CD4-positive, CD25-positive, alpha-beta regulatory T cell (primary cell): ENCODE data around the gene SMAD1. TPM values are rescaled to one million over a fixed set of nuclear protein-coding genes. Genes with fewer than 3 reads are reported as not detected.

Source experiments
- ATAC-seq, 2 donors: fragments of 150-1000 bp; cut with Tn5 transposase; one replicate each; pipeline ENCODE4 v1.10.0; 2021; ENCODE audit warnings: low read depth in 2 of 2, moderate number of reproducible peaks in 2 of 2, moderate library complexity in 1 of 2
- DNase-seq, 3 donors: peaks; one replicate each; pipeline versions ENCODE4 v3.0.0 to v3.0.0-alpha.2; 2012 to 2022; ENCODE audit warnings: mixed read lengths in 1 of 3
- H3K27ac ChIP-seq: one replicate; pipeline ENCODE4 v1.7.0; 2013; ENCODE audit warnings: mild to moderate bottlenecking, low read length; ENCODE audit not compliant: insufficient read depth, poor library complexity, severe bottlenecking
- H3K27me3 ChIP-seq: one replicate; pipeline ENCODE4 v1.7.0; 2013; ENCODE audit warnings: low read length; ENCODE audit not compliant: control insufficient read depth, insufficient read depth
- H3K36me3 ChIP-seq: one replicate; pipeline ENCODE4 v1.7.0; 2013; ENCODE audit warnings: mild to moderate bottlenecking, low read length, moderate library complexity; ENCODE audit not compliant: control insufficient read depth, insufficient read depth
- H3K4me1 ChIP-seq: 2 replicates; pipeline ENCODE4 v1.7.0; 2013; ENCODE audit warnings: mild to moderate bottlenecking, low read length; ENCODE audit not compliant: insufficient read depth, control insufficient read depth, poor library complexity, severe bottlenecking
- H3K4me3 ChIP-seq: one replicate; pipeline ENCODE4 v1.7.0; 2013; ENCODE audit warnings: low read depth, mild to moderate bottlenecking, low read length, moderate library complexity
- H3K9me3 ChIP-seq, 2 experiments: 1 replicate in 1 of 2; 2 replicates in 1 of 2; pipeline ENCODE4 v1.7.0; 2013; ENCODE audit warnings: low read length in 2 of 2, mild to moderate bottlenecking in 1 of 2, moderate library complexity in 1 of 2; ENCODE audit not compliant: control insufficient read depth in 2 of 2
- H3K27ac Mint-ChIP-seq, 3 donors: one replicate each; pipeline ENCODE4 v1.8.0; 2020 to 2022; ENCODE audit warnings: mild to moderate bottlenecking in 3 of 3, mixed read lengths in 3 of 3, moderate library complexity in 2 of 3
- H3K27me3 Mint-ChIP-seq: one replicate; pipeline ENCODE4 v1.8.0; 2022; ENCODE audit warnings: mild to moderate bottlenecking, mixed read lengths
- H3K36me3 Mint-ChIP-seq: one replicate; pipeline ENCODE4 v1.8.0; 2020; ENCODE audit warnings: mixed read lengths
- H3K4me1 Mint-ChIP-seq, 4 donors: one replicate each; pipeline ENCODE4 v1.8.0; 2020 to 2022; ENCODE audit warnings: mixed read lengths in 4 of 4, mild to moderate bottlenecking in 1 of 4
- H3K4me3 Mint-ChIP-seq, 4 donors: one replicate each; pipeline ENCODE4 v1.8.0; 2020 to 2022; ENCODE audit warnings: mild to moderate bottlenecking in 4 of 4, mixed read lengths in 4 of 4, moderate library complexity in 3 of 4
- H3K9me3 Mint-ChIP-seq, 7 donors: one replicate each; pipeline ENCODE4 v1.8.0; 2020 to 2022; ENCODE audit warnings: mixed read lengths in 7 of 7, mild to moderate bottlenecking in 3 of 7, moderate library complexity in 2 of 7
- polyA plus RNA-seq, 4 donors: library from polyadenylated mRNA; unstranded; fragments of 300-500 nt; fragmentation: Illumina TruSeq; gene quantifications; one replicate each; pipeline ENCODE4 v1.2.3, GENCODE V29; 2021
- total RNA-seq: library from RNA; stranded (reverse); gene quantifications from one replicate; pipeline ENCODE4 v1.2.3, GENCODE V29; 2022

Gene SMAD1
- total and polyA plus RNA-seq, 5 donors from 2014 or later, result 1.2 to 7.2 (median 3.7) TPM

DNA sequence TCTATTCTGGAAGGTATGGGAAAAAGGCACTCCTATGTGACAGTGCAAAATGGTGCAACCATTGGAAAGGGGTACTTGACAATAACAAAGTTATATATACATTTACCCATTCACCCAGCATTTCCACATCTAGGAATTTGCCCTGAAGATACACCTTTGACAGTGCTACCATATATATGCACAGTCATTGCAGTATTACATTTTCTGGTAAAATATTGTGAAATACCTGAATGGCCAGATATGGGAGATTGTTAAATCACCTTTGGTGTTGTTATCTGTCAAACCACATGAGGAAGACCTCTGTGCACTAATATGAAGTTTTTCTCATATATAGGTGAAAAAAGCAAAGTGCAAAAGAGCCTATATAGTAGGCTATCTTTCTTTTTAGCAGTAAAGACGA lies 53.5 kb downstream of the SMAD1 start:
- H3K4me1 Mint-ChIP-seq, result no peaks in the 10 kb centered on the region

DNA sequence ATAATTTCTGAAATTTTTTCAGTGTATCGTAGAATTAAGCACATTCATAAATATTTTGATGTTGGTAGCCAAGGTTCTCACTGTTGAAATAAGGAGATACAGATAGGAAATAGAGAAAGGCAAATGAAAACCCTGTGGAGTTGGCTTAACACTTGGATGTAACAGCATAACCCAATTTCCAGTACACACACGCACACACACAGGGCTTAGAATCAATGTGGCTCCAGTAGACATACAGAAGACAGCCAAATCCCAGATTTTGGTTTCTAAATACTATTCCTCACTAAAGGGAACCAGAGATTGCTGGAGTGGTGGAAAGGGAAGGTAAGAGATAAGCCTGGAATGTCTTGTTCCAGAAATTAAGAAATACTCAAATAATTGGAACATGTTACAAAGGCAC lies 54.4 kb downstream of the SMAD1 start:
- H3K4me1 Mint-ChIP-seq, result no peaks in the 10 kb centered on the region
- H3K27me3 Mint-ChIP-seq, result peaks cover 10% of the 10 kb centered on the region

More for the DNA sequence above, 53.5 kb downstream of the SMAD1 start:
- Histone ChIP-seq H3K9me3 (no peaks in the 10 kb centered on the region), H3K4me1 (no peaks in the 10 kb centered on the region), H3K36me3 (no peaks in the 10 kb centered on the region), H3K4me3 (no peak overlapping the region), H3K27me3 (peaks cover 2% of the 10 kb centered on the region), H3K27ac (no peak overlapping the region)
- no peak overlapping the region for H3K27ac Mint-ChIP-seq
- peaks cover 10% of the 10 kb centered on the region for H3K27me3 Mint-ChIP-seq
- no peaks in the 10 kb centered on the region for H3K36me3 Mint-ChIP-seq
- H3K4me3 Mint-ChIP-seq, result no peak overlapping the region
- DNase-seq (no peak), ATAC-seq (no peak)
- H3K9me3 Mint-ChIP-seq, result no peaks in the 10 kb centered on the region

DNA sequence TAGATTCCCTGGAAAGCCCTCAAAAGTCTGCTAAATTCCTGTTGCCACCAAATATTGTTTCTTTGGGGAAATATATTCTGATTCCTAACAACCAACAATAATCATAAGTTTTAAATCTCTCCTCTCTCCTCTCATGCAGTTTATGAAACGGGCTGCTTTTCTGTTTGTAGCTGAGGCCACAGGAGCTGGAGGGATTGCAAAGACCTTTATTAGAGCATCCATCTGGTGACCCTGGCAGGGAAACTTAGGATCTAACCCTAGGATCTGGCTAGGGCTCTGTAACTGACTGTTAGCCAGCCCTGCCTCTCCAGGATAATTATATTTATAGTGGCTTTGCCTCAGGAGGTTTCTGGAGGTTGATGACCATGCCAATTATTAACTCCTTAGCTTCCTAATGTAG lies 56.9 kb downstream of the SMAD1 start:
- no peak overlapping the region for H3K4me3 Mint-ChIP-seq
- Histone ChIP-seq H3K27me3 (peaks cover 2% of the 10 kb centered on the region), H3K27ac (no peak overlapping the region), H3K4me1 (no peaks in the 10 kb centered on the region), H3K9me3 (no peaks in the 10 kb centered on the region), H3K4me3 (no peak overlapping the region), H3K36me3 (no peaks in the 10 kb centered on the region)
- DNase-seq (no peak), ATAC-seq (no peak)
- H3K9me3 Mint-ChIP-seq, result no peaks in the 10 kb centered on the region
- peaks cover 10% of the 10 kb centered on the region for H3K27me3 Mint-ChIP-seq
- no peaks in the 10 kb centered on the region for H3K36me3 Mint-ChIP-seq
- no peaks in the 10 kb centered on the region for H3K4me1 Mint-ChIP-seq
- H3K27ac Mint-ChIP-seq, result no peak overlapping the region

More for the DNA sequence above, 54.4 kb downstream of the SMAD1 start:
- no peak overlapping the region for H3K4me3 Mint-ChIP-seq
- no peak overlapping the region for H3K4me3 ChIP-seq
- no peaks in the 10 kb centered on the region for H3K36me3 ChIP-seq
- H3K4me1 ChIP-seq, result no peaks in the 10 kb centered on the region
- H3K9me3 Mint-ChIP-seq, result no peaks in the 10 kb centered on the region
- H3K27me3 ChIP-seq, result peaks cover 2% of the 10 kb centered on the region
- H3K27ac ChIP-seq, result no peak overlapping the region
- no peaks in the 10 kb centered on the region for H3K36me3 Mint-ChIP-seq
- H3K9me3 ChIP-seq, result no peaks in the 10 kb centered on the region
- H3K27ac Mint-ChIP-seq, result no peak overlapping the region
- no peak for ATAC-seq
- DNase-seq, result no peak

DNA sequence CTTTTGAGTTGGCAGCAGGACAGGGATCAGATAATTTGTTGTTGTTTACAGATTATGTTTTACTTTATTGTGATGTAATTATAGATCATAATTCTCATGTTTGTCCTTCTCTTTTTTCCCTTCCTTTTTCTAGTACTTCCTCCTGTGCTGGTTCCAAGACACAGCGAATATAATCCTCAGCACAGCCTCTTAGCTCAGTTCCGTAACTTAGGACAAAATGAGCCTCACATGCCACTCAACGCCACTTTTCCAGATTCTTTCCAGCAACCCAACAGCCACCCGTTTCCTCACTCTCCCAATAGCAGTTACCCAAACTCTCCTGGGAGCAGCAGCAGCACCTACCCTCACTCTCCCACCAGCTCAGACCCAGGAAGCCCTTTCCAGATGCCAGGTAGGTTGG lies 58.0 kb downstream of the SMAD1 start:
- ATAC-seq (no peak), DNase-seq (no peak)
- no peaks in the 10 kb centered on the region for H3K4me1 ChIP-seq
- H3K36me3 Mint-ChIP-seq, result no peaks in the 10 kb centered on the region
- no peaks in the 10 kb centered on the region for H3K4me1 Mint-ChIP-seq
- no peaks in the 10 kb centered on the region for H3K9me3 ChIP-seq
- peaks cover 10% of the 10 kb centered on the region for H3K27me3 Mint-ChIP-seq
- peaks cover 0 to 1% (median 0%) of the 10 kb centered on the region in 7 donors for H3K9me3 Mint-ChIP-seq
- H3K27ac Mint-ChIP-seq, result no peak overlapping the region
- no peak overlapping the region for H3K4me3 ChIP-seq
- peaks cover 2% of the 10 kb centered on the region for H3K27me3 ChIP-seq
- H3K27ac ChIP-seq, result no peak overlapping the region
- no peak overlapping the region for H3K4me3 Mint-ChIP-seq
- H3K36me3 ChIP-seq, result no peaks in the 10 kb centered on the region

DNA sequence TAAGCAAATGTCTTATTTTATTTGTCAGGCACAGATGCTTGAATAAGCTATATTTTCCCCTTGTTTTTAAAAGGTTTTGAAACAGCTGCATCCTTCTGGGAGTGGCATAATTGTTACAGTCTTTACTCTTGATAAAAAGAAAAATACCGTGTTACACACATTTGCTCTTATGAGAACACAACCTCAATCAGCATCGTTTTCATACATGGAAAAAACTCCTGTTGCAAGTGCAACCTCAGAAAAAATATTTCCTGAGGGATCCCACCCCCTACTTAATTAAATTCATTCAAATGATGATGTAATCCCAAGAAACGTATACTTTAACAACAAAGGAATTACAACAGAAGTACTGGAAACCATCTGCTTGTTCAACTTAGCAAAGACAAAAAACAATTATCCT lies 58.6 kb downstream of the SMAD1 start:
- Mint-ChIP-seq H3K4me1 (no peaks in the 10 kb centered on the region), H3K36me3 (no peaks in the 10 kb centered on the region), H3K27ac (no peak overlapping the region), H3K27me3 (peaks cover 10% of the 10 kb centered on the region), H3K9me3 (peaks cover 0 to 1% (median 0%) of the 10 kb centered on the region in 7 donors), H3K4me3 (no peak overlapping the region)
- Histone ChIP-seq H3K36me3 (no peaks in the 10 kb centered on the region), H3K4me1 (no peaks in the 10 kb centered on the region), H3K4me3 (no peak overlapping the region), H3K9me3 (no peaks in the 10 kb centered on the region), H3K27ac (no peak overlapping the region), H3K27me3 (peaks cover 2% of the 10 kb centered on the region)
- ATAC-seq (no peak), DNase-seq (no peak)

DNA sequence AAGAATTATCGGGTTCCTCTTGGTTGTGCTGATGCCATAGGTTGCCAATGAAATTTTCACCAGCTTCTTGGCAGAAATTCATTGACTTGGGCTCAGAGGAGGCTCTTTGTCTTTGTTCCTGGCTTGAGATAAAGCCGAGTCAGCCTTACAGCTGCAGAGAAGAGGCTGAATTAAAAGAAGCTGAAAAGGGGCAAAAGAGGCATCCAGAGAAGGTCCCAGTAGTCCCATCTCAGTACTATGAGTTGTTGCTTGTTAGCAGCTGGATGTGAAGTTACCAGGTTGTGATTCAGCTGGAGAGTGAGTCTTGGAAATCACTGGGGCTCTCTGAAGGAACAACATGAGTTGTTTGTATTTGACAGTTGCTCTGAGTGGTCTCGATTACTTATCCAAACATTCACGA lies 59.7 kb downstream of the SMAD1 start:
- no peak overlapping the region for H3K27ac Mint-ChIP-seq
- peaks cover 5% of the 10 kb centered on the region for H3K27me3 Mint-ChIP-seq
- no peaks in the 10 kb centered on the region for H3K4me1 ChIP-seq
- peaks cover 0 to 1% (median 0%) of the 10 kb centered on the region in 7 donors for H3K9me3 Mint-ChIP-seq
- DNase-seq, result no peak
- no peaks in the 10 kb centered on the region for H3K36me3 ChIP-seq
- H3K4me3 Mint-ChIP-seq, result no peak overlapping the region
- no peak overlapping the region for H3K4me3 ChIP-seq
- no peaks in the 10 kb centered on the region for H3K4me1 Mint-ChIP-seq
- no peaks in the 10 kb centered on the region for H3K27me3 ChIP-seq
- no peak overlapping the region for H3K27ac ChIP-seq
- no peaks in the 10 kb centered on the region for H3K9me3 ChIP-seq
- H3K36me3 Mint-ChIP-seq, result no peaks in the 10 kb centered on the region
- no peak for ATAC-seq

DNA sequence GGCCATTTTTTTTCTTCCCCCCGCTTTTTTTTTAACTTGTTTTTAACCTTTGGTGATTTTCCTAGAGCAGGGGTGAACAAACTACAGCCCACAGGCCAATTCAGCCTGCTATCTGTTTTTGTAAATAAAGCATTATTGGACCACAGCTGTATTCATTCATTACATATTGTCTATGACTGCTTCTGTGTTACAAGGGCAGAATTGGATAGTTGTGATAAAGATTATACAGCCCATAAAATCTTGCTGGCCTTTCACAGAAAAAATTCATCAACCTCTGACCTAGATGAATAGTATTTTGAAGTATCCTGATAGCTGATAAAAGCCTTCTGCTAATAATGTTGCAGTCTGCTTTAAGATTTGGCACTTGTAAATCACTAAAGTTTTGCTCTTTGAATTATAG lies 63.4 kb downstream of the SMAD1 start:
- no peak overlapping the region for H3K4me3 ChIP-seq
- no peaks in the 10 kb centered on the region for H3K36me3 Mint-ChIP-seq
- H3K27ac Mint-ChIP-seq, result no peak overlapping the region
- no peaks in the 10 kb centered on the region for H3K9me3 ChIP-seq
- peaks cover 5% of the 10 kb centered on the region for H3K27me3 Mint-ChIP-seq
- ATAC-seq, result no peak
- no peak overlapping the region for H3K27ac ChIP-seq
- no peaks in the 10 kb centered on the region for H3K4me1 ChIP-seq
- DNase-seq, result no peak
- H3K27me3 ChIP-seq, result peaks cover 2% of the 10 kb centered on the region
- H3K9me3 Mint-ChIP-seq, result peaks cover 0 to 1% (median 0%) of the 10 kb centered on the region in 7 donors
- H3K4me3 Mint-ChIP-seq, result no peak overlapping the region
- H3K4me1 Mint-ChIP-seq, result no peaks in the 10 kb centered on the region
- no peaks in the 10 kb centered on the region for H3K36me3 ChIP-seq

DNA sequence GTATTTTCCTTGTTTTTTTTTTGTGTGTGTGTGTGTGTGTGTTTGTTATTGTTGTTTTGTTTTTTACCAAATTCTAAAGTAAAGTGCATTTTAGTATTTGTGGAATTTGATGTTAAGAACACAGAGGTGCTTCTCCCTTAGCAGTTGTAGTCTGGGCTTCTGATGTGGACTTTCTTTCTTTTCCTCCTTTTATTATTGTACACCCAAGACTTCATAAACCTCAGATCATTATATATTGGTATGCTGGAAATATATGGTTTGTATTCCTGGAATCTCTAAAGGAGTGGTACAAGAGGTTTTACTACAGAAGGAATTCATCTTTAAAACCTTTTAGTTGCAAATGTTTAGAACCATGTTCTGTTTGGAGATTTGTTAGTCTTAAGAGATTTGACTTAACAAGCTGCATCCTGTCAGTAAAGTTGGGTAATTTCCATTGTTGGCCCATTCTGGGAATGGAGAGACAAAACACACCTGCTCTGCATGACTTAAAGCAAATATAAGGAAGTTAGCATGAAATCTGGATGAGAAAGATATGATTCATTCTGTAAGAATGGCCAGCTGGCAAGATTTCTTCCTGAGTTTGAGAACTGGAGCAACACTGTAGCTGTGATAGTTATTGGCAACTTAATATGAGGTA lies 64.0 kb downstream of the SMAD1 start:
- Mint-ChIP-seq H3K36me3 (no peaks in the 10 kb centered on the region), H3K27me3 (no peaks in the 10 kb centered on the region), H3K27ac (no peak overlapping the region), H3K4me3 (no peak overlapping the region), H3K4me1 (no peaks in the 10 kb centered on the region), H3K9me3 (peaks cover 0 to 1% (median 0%) of the 10 kb centered on the region in 7 donors)
- DNase-seq, result no peak
- Histone ChIP-seq H3K27ac (no peak overlapping the region), H3K36me3 (no peaks in the 10 kb centered on the region), H3K4me3 (no peak overlapping the region), H3K4me1 (no peaks in the 10 kb centered on the region), H3K9me3 (no peaks in the 10 kb centered on the region), H3K27me3 (peaks cover 2% of the 10 kb centered on the region)
- no peak for ATAC-seq
